H1 (cell line): ENCODE results near the gene MRFAP1L1. TPM values are rescaled to one million over a fixed set of nuclear protein-coding genes. Genes with fewer than 3 reads are reported as not detected.
A peak's percentile ranks its signal among the peaks of the same experiment; 100 is the strongest.

Experiments used
- CTCF ChIA-PET: fragments of 300-600 bp; sonication (Branson Sonifier 250); formaldehyde crosslinking; loops from one replicate; lab custom pipeline; 2021; ENCODE audit not compliant: partially characterized antibody; lab: Charles Lee
- POLR2A ChIA-PET: fragments of 300-600 bp; sonication (Branson Sonifier 250); formaldehyde crosslinking; loops from one replicate; lab custom pipeline; 2021; ENCODE audit warnings: inconsistent platforms; ENCODE audit not compliant: partially characterized antibody; lab: Charles Lee
- DNase-seq, 2 experiments: peaks; one replicate each; pipeline versions ENCODE4 v3.0.0 to v3.0.0-alpha.2; 2010 to 2022; ENCODE audit warnings: low spot score in 2 of 2, low read depth in 1 of 2, mixed read lengths in 1 of 2
- FAIRE-seq: peaks from 2 replicates; lab custom pipeline; 2011; peaks lifted over from hg19 to GRCh38; lab: Jason Lieb, UNC
- H2AFZ ChIP-seq: 2 replicates; pipeline ENCODE4 v1.8.1; 2012; ENCODE audit warnings: low read length, inconsistent platforms
- H2AK5ac ChIP-seq: 2 replicates; pipeline ENCODE4 v1.6.1; 2013; ENCODE audit warnings: low read depth, low read length
- H2BK120ac ChIP-seq: replicated peaks from 2 replicates; pipeline ENCODE3; 2013; ENCODE audit warnings: low read depth, low read length, inconsistent platforms
- H2BK12ac ChIP-seq: 2 replicates; pipeline ENCODE4 v1.6.1; 2013; ENCODE audit warnings: low read depth, low read length
- H2BK15ac ChIP-seq: 2 replicates; pipeline ENCODE4 v1.6.1; 2013; ENCODE audit warnings: low read length
- H2BK20ac ChIP-seq: 2 replicates; pipeline ENCODE4 v1.6.1; 2013; ENCODE audit warnings: low read length
- H2BK5ac ChIP-seq: 2 replicates; pipeline ENCODE4 v1.6.1; 2013; ENCODE audit warnings: low read depth, low read length
- H3K14ac ChIP-seq: 2 replicates; pipeline ENCODE4 v1.6.1; 2013; ENCODE audit warnings: inconsistent platforms; ENCODE audit not compliant: insufficient read length
- H3K18ac ChIP-seq: 2 replicates; pipeline ENCODE4 v1.6.1; 2013; ENCODE audit warnings: low read length; ENCODE audit errors: extremely low read depth
- H3K23ac ChIP-seq: 2 replicates; pipeline ENCODE4 v1.6.1; 2013; ENCODE audit warnings: inconsistent platforms; ENCODE audit not compliant: insufficient read length
- H3K23me2 ChIP-seq: 2 replicates; pipeline ENCODE4 v1.6.1; 2013; ENCODE audit warnings: low read depth, low read length
- H3K27ac ChIP-seq: 2 replicates; pipeline ENCODE4 v1.6.1; 2011; ENCODE audit warnings: low read depth, low read length, inconsistent platforms
- H3K27me3 ChIP-seq, 4 experiments: replicated peaks in 1 of 4; 1 replicate in 1 of 4; 2 replicates in 3 of 4; pipeline versions ENCODE4 v1.6.1 to v1.8.1; 2011 to 2013; ENCODE audit warnings: low read length in 3 of 4, mild to moderate bottlenecking in 3 of 4, inconsistent platforms in 2 of 4, mixed read lengths in 2 of 4, moderate library complexity in 1 of 4; ENCODE audit not compliant: control insufficient read depth in 3 of 4, insufficient read depth in 3 of 4; ENCODE audit errors: extremely low read depth in 1 of 4
- H3K36me3 ChIP-seq, 4 experiments: 2 replicates each; pipeline versions ENCODE4 v1.6.1 to v1.8.1; 2011 to 2013; ENCODE audit warnings: mild to moderate bottlenecking in 4 of 4, low read length in 3 of 4, moderate library complexity in 2 of 4, control low read depth in 1 of 4, inconsistent platforms in 1 of 4; ENCODE audit not compliant: insufficient read depth in 4 of 4, control insufficient read depth in 2 of 4
- H3K4ac ChIP-seq: replicated peaks from 2 replicates; pipeline ENCODE3; 2013; ENCODE audit warnings: low read length, low read depth, mixed read lengths, inconsistent platforms; ENCODE audit not compliant: insufficient read length
- H3K4me1 ChIP-seq, 4 experiments: replicated peaks in 1 of 4; 1 replicate in 1 of 4; 2 replicates in 3 of 4; pipeline versions ENCODE4 v1.6.1 to v1.8.1; 2011 to 2013; ENCODE audit warnings: low read length in 3 of 4, inconsistent platforms in 2 of 4, mixed read lengths in 1 of 4; ENCODE audit not compliant: insufficient read depth in 4 of 4, control insufficient read depth in 3 of 4
- H3K4me2 ChIP-seq, 2 experiments: 2 replicates each; pipeline versions ENCODE4 v1.6.1 to v1.8.1; 2011 to 2013; ENCODE audit warnings: low read depth in 2 of 2, low read length in 2 of 2, control low read depth in 1 of 2, inconsistent platforms in 1 of 2, mild to moderate bottlenecking in 1 of 2; ENCODE audit not compliant: insufficient read depth in 1 of 2
- H3K4me3 ChIP-seq, 4 experiments: fragments of 200-600, 300-600 bp in 1 of 4; sonication (generic), shearing (Covaris generic), sonication (Bioruptor Twin) in 1 of 4; 2 replicates each; pipeline versions ENCODE4 v1.5.1 to v1.8.1; 2011 to 2016; ENCODE audit warnings: low read length in 4 of 4, low read depth in 3 of 4, control low read depth in 2 of 4, inconsistent platforms in 2 of 4, mild to moderate bottlenecking in 2 of 4, mixed read lengths in 1 of 4, moderate library complexity in 1 of 4; ENCODE audit not compliant: insufficient read depth in 2 of 4; ENCODE audit errors: extremely low read depth in 1 of 4
- H3K56ac ChIP-seq: replicated peaks from 2 replicates; pipeline ENCODE3; 2013; ENCODE audit warnings: low read depth, mild to moderate bottlenecking, mixed read lengths, low read length, inconsistent platforms; ENCODE audit not compliant: insufficient read length
- H3K79me1 ChIP-seq: 2 replicates; pipeline ENCODE4 v1.6.1; 2013; ENCODE audit warnings: low read depth, low read length, control low read depth
- H3K79me2 ChIP-seq, 2 experiments: 2 replicates each; pipeline versions ENCODE4 v1.6.1 to v1.8.1; 2012 to 2013; ENCODE audit warnings: low read length in 2 of 2, mild to moderate bottlenecking in 2 of 2, inconsistent platforms in 1 of 2; ENCODE audit not compliant: insufficient read depth in 2 of 2, control insufficient read depth in 1 of 2
- H3K9ac ChIP-seq, 4 experiments: replicated peaks in 1 of 4; 1 replicate in 1 of 4; 2 replicates in 3 of 4; pipeline versions ENCODE4 v1.6.1 to v1.8.1; 2011 to 2013; ENCODE audit warnings: low read depth in 3 of 4, low read length in 3 of 4, control low read depth in 2 of 4, mild to moderate bottlenecking in 2 of 4, moderate library complexity in 2 of 4, inconsistent platforms in 1 of 4; ENCODE audit errors: extremely low read depth in 1 of 4
- H3K9me3 ChIP-seq, 2 experiments: 2 replicates each; pipeline versions ENCODE4 v1.6.1 to v1.8.1; 2012 to 2013; ENCODE audit warnings: mild to moderate bottlenecking in 2 of 2, moderate library complexity in 2 of 2, control low read depth in 1 of 2, inconsistent platforms in 1 of 2, low read depth in 1 of 2, low read length in 1 of 2, mixed read lengths in 1 of 2; ENCODE audit not compliant: insufficient read depth in 2 of 2
- H4K20me1 ChIP-seq, 2 experiments: replicated peaks in 1 of 2; 2 replicates each; pipeline versions ENCODE3 to v1.8.1; 2011 to 2013; ENCODE audit warnings: inconsistent platforms in 2 of 2, low read length in 2 of 2, mild to moderate bottlenecking in 1 of 2; ENCODE audit not compliant: insufficient read depth in 2 of 2, control insufficient read depth in 1 of 2
- H4K5ac ChIP-seq: 2 replicates; pipeline ENCODE4 v1.6.1; 2013; ENCODE audit warnings: low read length, low read depth, mixed read lengths, inconsistent platforms; ENCODE audit not compliant: insufficient read length
- H4K8ac ChIP-seq: 2 replicates; pipeline ENCODE4 v1.8.0; 2013; ENCODE audit warnings: mild to moderate bottlenecking, moderate library complexity, low read length, inconsistent platforms; ENCODE audit not compliant: insufficient read depth; ENCODE audit errors: extremely low read depth
- H4K91ac ChIP-seq: replicated peaks from 2 replicates; pipeline ENCODE3; 2013; ENCODE audit warnings: low read length, mixed read lengths, inconsistent platforms; ENCODE audit not compliant: insufficient read length
- SP4 ChIP-seq: IDR thresholded peaks from 2 replicates; pipeline ENCODE4 v1.6.1; 2012; ENCODE audit warnings: low read length, inconsistent platforms
- WGBS, 2 experiments: shearing (Covaris generic) in 1 of 2; methylation state at CpG; one replicate each; pipeline versions ENCODE4 v1.1.6 to v1.1.7; 2013 to 2015; ENCODE audit warnings: low lambda C conversion rate in 2 of 2, mixed read lengths in 2 of 2, inconsistent platforms in 1 of 2, low coverage in 1 of 2, missing lambda C conversion rate in 1 of 2; ENCODE audit not compliant: insufficient replicate concordance in 2 of 2, insufficient coverage in 1 of 2, insufficient read length in 1 of 2; ENCODE audit errors: extremely low coverage in 1 of 2, missing lambda C conversion rate in 1 of 2; 5-methylcytosine and 5-hydroxymethylcytosine counted together
- polyA plus RNA-seq, 7 experiments: library from polyadenylated mRNA; depleted of rRNA in 3 of 7; stranded (reverse) in 5 of 7; unstranded in 2 of 7; fragments of >200 nt in 5 of 7; fragments of 200-250 nt in 2 of 7; gene quantifications; 1 replicate in 5 of 7; 2 replicates in 1 of 7; 4 replicates in 1 of 7; pipeline versions ENCODE4 v1.2.1 to v1.2.3, GENCODE V29; 2011 to 2013; ENCODE audit warnings: missing spikeins in 2 of 7, mixed read lengths in 2 of 7
- total RNA-seq: library from RNA; stranded (reverse); fragmentation: NEBNext Ultra II Directional; extraction: Animal tissue kit (Norgen Biotek cat#: 25700); gene quantifications from 2 replicates; pipeline ENCODE4 v1.2.1, GENCODE V29; 2021

The MRFAP1L1 gene
- total and polyA plus RNA-seq, 2 of the 8 experiments (the other 6 are each of a cell fraction or from before 2014, with no cell fraction given): 26.8 to 54.3 TPM

GRCh38 chr4:6747294-6748051, 37.8 kb upstream of the MRFAP1L1 start:
- no peak overlapping the region for H2BK15ac ChIP-seq
- no peak for TF ChIP-seq SP4
- FAIRE-seq: no peak
- no peak overlapping the region for H2BK5ac ChIP-seq
- no peak overlapping the region for H3K4ac ChIP-seq
- no peaks in the 10 kb centered on the region for H3K79me1 ChIP-seq
- H2BK120ac ChIP-seq: no peak overlapping the region
- H3K27ac ChIP-seq: no peak overlapping the region
- H3K36me3 ChIP-seq: no peaks in the 10 kb centered on the region
- H2AK5ac ChIP-seq: no peak overlapping the region
- H3K79me2 ChIP-seq: no peaks in the 10 kb centered on the region
- H2BK20ac ChIP-seq: no peak overlapping the region
- 94% methylated on average over 11 of the region's 11 CpGs; no CpG with 5 or more reads in 1 of the 2 experiments for WGBS, 2 experiments
- no peak overlapping the region for H3K4me2 ChIP-seq
- no peak overlapping the region for H3K56ac ChIP-seq
- H3K14ac ChIP-seq: no peak overlapping the region
- DNase-seq: no peak
- no peaks in the 10 kb centered on the region for H3K9me3 ChIP-seq
- ChIA-PET POLR2A (no interaction called here), CTCF (no interaction called here)
- H3K9ac ChIP-seq: no peak overlapping the region
- H2AFZ ChIP-seq: no peak overlapping the region
- H3K23me2 ChIP-seq: no peaks in the 10 kb centered on the region
- no peaks in the 10 kb centered on the region for H3K27me3 ChIP-seq
- no peak overlapping the region for H2BK12ac ChIP-seq
- H4K5ac ChIP-seq: no peak overlapping the region
- peak overlapping the region; percentile 7; the same call in 1 of the 2 replicates for H4K8ac ChIP-seq
- H3K4me1 ChIP-seq: no peaks in the 10 kb centered on the region
- H3K23ac ChIP-seq: no peak overlapping the region
- H3K4me3 ChIP-seq: no peak overlapping the region
- no peak overlapping the region for H3K18ac ChIP-seq
- no peaks in the 10 kb centered on the region for H4K20me1 ChIP-seq
- H4K91ac ChIP-seq: no peak overlapping the region
